Activated naive CD8-positive, alpha-beta T cell treated with anti-CD3 and anti-CD28 coated beads, Interleukin-2, amount 10 ng/mL, durations not matched to agents 7 days and 5 days (primary cell): Measurements from ENCODE around the gene LYRM9. TPM values are rescaled to one million over a fixed set of nuclear protein-coding genes. Genes with fewer than 3 reads are reported as not detected.

Experiments used
- ATAC-seq: fragments of 150-1000 bp; cut with Tn5 transposase; one replicate; pipeline ENCODE4 v1.10.0; 2021; ENCODE audit warnings: low read depth, moderate library complexity
- POLR2A ChIA-PET: fragments of 350-600 bp; sonication (Branson Sonifier 250); formaldehyde crosslinking; loops from one replicate; lab custom pipeline; 2021; ENCODE audit warnings: antibody characterized with exemption; lab: Charles Lee
- DNase-seq: peaks from one replicate; pipeline ENCODE4 v3.0.0; 2021
- H3K27ac Mint-ChIP-seq: one replicate; pipeline ENCODE4 v1.8.0; 2022; ENCODE audit warnings: mild to moderate bottlenecking, mixed read lengths
- H3K27me3 Mint-ChIP-seq: one replicate; pipeline ENCODE4 v1.8.0; 2022; ENCODE audit warnings: mild to moderate bottlenecking, moderate library complexity, mixed read lengths
- H3K36me3 Mint-ChIP-seq: one replicate; pipeline ENCODE4 v1.8.0; 2021; ENCODE audit warnings: mild to moderate bottlenecking, mixed read lengths
- H3K4me1 Mint-ChIP-seq: one replicate; pipeline ENCODE4 v1.8.0; 2021; ENCODE audit warnings: mixed read lengths
- H3K4me3 Mint-ChIP-seq: one replicate; pipeline ENCODE4 v1.8.0; 2022; ENCODE audit warnings: mild to moderate bottlenecking, moderate library complexity, mixed read lengths
- H3K9me3 Mint-ChIP-seq: one replicate; pipeline ENCODE4 v1.8.0; 2021; ENCODE audit warnings: mixed read lengths
- total RNA-seq, 2 experiments: library from RNA; stranded (reverse); gene quantifications; one replicate each; pipeline ENCODE4 v1.2.3, GENCODE V29; 2021

The LYRM9 gene
- 1 to 10 TPM; 8.0 to 8.3 TPM for total RNA-seq

- ATAC-seq (peak; percentile 99), DNase-seq (peak; percentile 99)
- peaks cover 33% of the 10 kb centered on the region for H3K27me3 Mint-ChIP-seq
- peak within 1 kb of the TSS; percentile 82 for H3K4me3 Mint-ChIP-seq
- peak within 1 kb of the TSS; percentile 65 for H3K27ac Mint-ChIP-seq
- H3K4me1 Mint-ChIP-seq: peaks cover 21% of the 10 kb centered on the region
- H3K9me3 Mint-ChIP-seq: no peaks in the 10 kb centered on the region
- POLR2A ChIA-PET: interaction anchor here (0.6 to 3.0 kb wide), 8 partner anchors 9 to 446 kb away, joined by 3 to 41 read pairs (median 8); no protein-coding TSS in a partner anchor
- H3K36me3 Mint-ChIP-seq: peaks cover 2% of the 10 kb centered on the region
Measured at GRCh38 chr17:27892866-27893769, at the start of gene LYRM9. LYRM9 (minus strand) TSS chr17:27893365; CDS start chr17:27882694, 10,671 bp downstream.

DNA sequence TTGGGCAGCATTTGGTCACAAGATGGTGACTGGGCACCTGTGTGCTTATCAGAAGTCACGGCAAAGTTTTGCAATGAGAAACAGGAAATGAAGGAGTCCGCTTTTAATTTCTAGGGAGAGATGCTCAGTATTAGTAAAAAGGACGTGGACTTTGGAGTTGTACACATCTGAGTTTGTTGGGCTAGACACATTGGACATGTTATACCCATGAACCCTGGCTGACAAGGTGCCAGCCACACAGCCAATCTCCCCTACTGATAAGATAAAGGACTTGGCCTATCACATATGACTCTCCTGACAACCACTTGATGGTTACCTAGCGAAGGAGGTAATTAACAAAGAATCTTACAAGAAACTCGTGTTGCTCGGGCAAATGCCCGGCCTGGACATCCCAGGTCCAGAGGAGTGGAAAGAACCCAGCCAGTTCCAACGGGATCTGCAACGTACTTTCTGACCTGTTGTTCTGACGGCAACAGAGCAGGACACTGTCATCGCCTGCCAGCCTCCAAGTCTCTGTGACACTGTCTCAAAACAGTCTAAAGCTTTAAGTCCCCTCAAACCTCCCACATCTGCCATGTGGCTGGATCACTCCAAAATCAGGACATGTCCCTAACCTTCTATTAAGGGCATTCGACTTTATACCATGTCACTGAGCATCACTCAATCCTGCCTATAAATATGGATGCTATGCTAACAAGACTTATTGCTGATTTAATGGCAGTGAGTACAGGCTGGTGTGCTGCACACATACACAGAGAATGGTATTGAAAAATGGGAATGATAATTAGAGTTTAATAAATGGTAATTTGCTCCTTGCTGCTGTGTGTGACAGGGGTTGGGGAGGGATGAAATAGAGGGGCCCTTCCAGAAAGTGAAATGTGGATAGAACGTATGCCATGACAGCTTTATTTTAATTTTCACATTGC lies 47.6 kb upstream of the LYRM9 start:
- POLR2A ChIA-PET: no interaction called here
- Mint-ChIP-seq H3K9me3 (no peaks in the 10 kb centered on the region), H3K4me1 (no peaks in the 10 kb centered on the region), H3K27ac (no peak overlapping the region), H3K4me3 (no peak overlapping the region), H3K36me3 (no peaks in the 10 kb centered on the region), H3K27me3 (peaks cover 6% of the 10 kb centered on the region)
- no peak for DNase-seq
- no peak for ATAC-seq

- DNase-seq (no peak), ATAC-seq (no peak)
- H3K36me3 Mint-ChIP-seq: no peaks in the 10 kb centered on the region
- peaks cover 6% of the 10 kb centered on the region for H3K27me3 Mint-ChIP-seq
- POLR2A ChIA-PET: no interaction called here
- no peak overlapping the region for H3K27ac Mint-ChIP-seq
- H3K9me3 Mint-ChIP-seq: no peaks in the 10 kb centered on the region
- H3K4me1 Mint-ChIP-seq: no peaks in the 10 kb centered on the region
- no peak overlapping the region for H3K4me3 Mint-ChIP-seq
Measured at GRCh38 chr17:27939474-27940465, 46.6 kb upstream of the LYRM9 start.

- H3K36me3 Mint-ChIP-seq: no peaks in the 10 kb centered on the region
- ATAC-seq (no peak), DNase-seq (no peak)
- H3K4me1 Mint-ChIP-seq: no peaks in the 10 kb centered on the region
- H3K4me3 Mint-ChIP-seq: no peak overlapping the region
- no peak overlapping the region for H3K27ac Mint-ChIP-seq
- peaks cover 6% of the 10 kb centered on the region for H3K27me3 Mint-ChIP-seq
- no peaks in the 10 kb centered on the region for H3K9me3 Mint-ChIP-seq
- POLR2A ChIA-PET: no interaction called here
Measured at GRCh38 chr17:27938864-27939263, 45.7 kb upstream of the LYRM9 start.

DNA sequence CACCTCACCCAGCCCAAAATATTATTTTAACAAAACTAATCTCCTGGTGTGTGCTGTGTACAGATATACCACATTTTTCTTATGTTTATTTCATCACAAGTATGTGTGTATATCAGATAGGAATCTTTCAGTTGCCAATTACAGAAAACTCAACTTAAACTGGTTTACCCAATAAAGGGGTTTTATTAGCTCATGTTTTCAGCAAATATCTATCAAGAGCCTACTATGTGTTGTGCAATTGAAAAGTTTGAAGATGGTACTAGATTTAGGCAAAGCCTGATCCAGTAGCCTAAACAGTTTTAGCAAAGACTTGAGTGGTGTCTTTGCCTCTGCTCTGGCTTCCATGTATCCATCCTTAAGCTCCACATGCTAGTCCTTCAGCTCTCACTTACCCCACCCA lies 45.1 kb upstream of the LYRM9 start:
- H3K4me1 Mint-ChIP-seq: no peaks in the 10 kb centered on the region
- ATAC-seq (no peak), DNase-seq (no peak)
- no peaks in the 10 kb centered on the region for H3K9me3 Mint-ChIP-seq
- H3K4me3 Mint-ChIP-seq: no peak overlapping the region
- H3K27me3 Mint-ChIP-seq: peaks cover 6% of the 10 kb centered on the region
- no peaks in the 10 kb centered on the region for H3K36me3 Mint-ChIP-seq
- POLR2A ChIA-PET: no interaction called here
- H3K27ac Mint-ChIP-seq: no peak overlapping the region

GRCh38 chr17:27937025-27937546 lies 43.9 kb upstream of the LYRM9 start:
- Mint-ChIP-seq H3K9me3 (no peaks in the 10 kb centered on the region), H3K36me3 (no peaks in the 10 kb centered on the region), H3K27ac (no peak overlapping the region), H3K27me3 (peaks cover 9% of the 10 kb centered on the region), H3K4me3 (no peak overlapping the region), H3K4me1 (no peaks in the 10 kb centered on the region)
- DNase-seq (no peak), ATAC-seq (no peak)
- POLR2A ChIA-PET: interaction anchor here (0.6 kb wide), 1 partner anchor 263 kb away, joined by 6 read pairs; no protein-coding TSS in a partner anchor

- H3K36me3 Mint-ChIP-seq: no peaks in the 10 kb centered on the region
- no peaks in the 10 kb centered on the region for H3K9me3 Mint-ChIP-seq
- H3K27ac Mint-ChIP-seq: no peak overlapping the region
- H3K4me1 Mint-ChIP-seq: no peaks in the 10 kb centered on the region
- DNase-seq: no peak
- no peak for ATAC-seq
- H3K4me3 Mint-ChIP-seq: no peak overlapping the region
- POLR2A ChIA-PET: no interaction called here
- peaks cover 12% of the 10 kb centered on the region for H3K27me3 Mint-ChIP-seq
Measured at GRCh38 chr17:27930000-27930399, 36.8 kb upstream of the LYRM9 start.

- no peak overlapping the region for H3K4me3 Mint-ChIP-seq
- H3K27ac Mint-ChIP-seq: no peak overlapping the region
- H3K4me1 Mint-ChIP-seq: no peaks in the 10 kb centered on the region
- POLR2A ChIA-PET: no interaction called here
- no peaks in the 10 kb centered on the region for H3K36me3 Mint-ChIP-seq
- peaks cover 12% of the 10 kb centered on the region for H3K27me3 Mint-ChIP-seq
- no peaks in the 10 kb centered on the region for H3K9me3 Mint-ChIP-seq
- no peak for ATAC-seq
- no peak for DNase-seq
Measured at GRCh38 chr17:27928587-27928986, 35.4 kb upstream of the LYRM9 start.

- Mint-ChIP-seq H3K4me1 (no peaks in the 10 kb centered on the region), H3K27me3 (peaks cover 12% of the 10 kb centered on the region), H3K4me3 (no peak overlapping the region), H3K9me3 (no peaks in the 10 kb centered on the region), H3K36me3 (no peaks in the 10 kb centered on the region), H3K27ac (no peak overlapping the region)
- POLR2A ChIA-PET: no interaction called here
- DNase-seq: no peak
- ATAC-seq: no peak
Measured at GRCh38 chr17:27927781-27928180, 34.6 kb upstream of the LYRM9 start.

GRCh38 chr17:27921599-27921998 lies 28.4 kb upstream of the LYRM9 start:
- POLR2A ChIA-PET: no interaction called here
- no peaks in the 10 kb centered on the region for H3K36me3 Mint-ChIP-seq
- H3K27ac Mint-ChIP-seq: no peak overlapping the region
- no peak overlapping the region for H3K4me3 Mint-ChIP-seq
- H3K9me3 Mint-ChIP-seq: no peaks in the 10 kb centered on the region
- H3K27me3 Mint-ChIP-seq: peaks cover 3% of the 10 kb centered on the region
- ATAC-seq: no peak
- no peaks in the 10 kb centered on the region for H3K4me1 Mint-ChIP-seq
- DNase-seq: no peak

- no peaks in the 10 kb centered on the region for H3K27me3 Mint-ChIP-seq
- H3K27ac Mint-ChIP-seq: no peak overlapping the region
- DNase-seq (no peak), ATAC-seq (no peak)
- no peaks in the 10 kb centered on the region for H3K36me3 Mint-ChIP-seq
- POLR2A ChIA-PET: no interaction called here
- no peaks in the 10 kb centered on the region for H3K4me1 Mint-ChIP-seq
- no peaks in the 10 kb centered on the region for H3K9me3 Mint-ChIP-seq
- H3K4me3 Mint-ChIP-seq: no peak overlapping the region
Measured at GRCh38 chr17:27921077-27921476, 27.9 kb upstream of the LYRM9 start.

DNA sequence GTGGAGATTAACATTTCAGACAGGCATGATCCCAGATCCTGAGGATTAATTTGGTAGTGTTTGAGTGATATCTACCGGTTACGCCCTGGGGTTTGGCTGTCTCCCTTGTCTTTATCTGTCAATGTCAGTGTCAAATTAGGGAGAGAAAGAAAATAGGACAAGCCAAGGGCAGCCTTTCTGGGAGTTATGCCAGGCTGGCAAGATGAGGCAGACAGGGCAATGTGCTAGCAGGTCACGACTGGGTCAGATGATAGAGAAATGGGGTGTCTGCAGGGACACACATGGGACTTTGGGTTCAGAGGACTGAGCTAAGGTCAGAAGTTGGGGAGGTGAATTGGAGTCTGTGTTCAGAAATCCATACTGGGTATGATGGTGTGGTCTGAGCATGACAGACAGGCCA lies 27.4 kb upstream of the LYRM9 start:
- ATAC-seq (no peak), DNase-seq (no peak)
- POLR2A ChIA-PET: no interaction called here
- no peaks in the 10 kb centered on the region for H3K4me1 Mint-ChIP-seq
- H3K4me3 Mint-ChIP-seq: no peak overlapping the region
- H3K27ac Mint-ChIP-seq: no peak overlapping the region
- H3K27me3 Mint-ChIP-seq: no peaks in the 10 kb centered on the region
- no peaks in the 10 kb centered on the region for H3K9me3 Mint-ChIP-seq
- no peaks in the 10 kb centered on the region for H3K36me3 Mint-ChIP-seq
